Thyroid gland (tissue), 4 donors: Measurements from ENCODE around the gene ARMC9. TPM values are rescaled to one million over a fixed set of nuclear protein-coding genes. Genes with fewer than 3 reads are reported as not detected.

Experiments used
- DNase-seq, 2 donors: peaks; one replicate each; pipeline ENCODE4 v3.0.0-alpha.2; 2019
- H3K27ac ChIP-seq, 3 donors: fragments of 200-600 bp; sonication (generic); 1 replicate in 2 of 3; 2 replicates in 1 of 3; pipeline ENCODE4 v1.5.1; 2016 to 2019; ENCODE audit warnings: mild to moderate bottlenecking in 1 of 3, moderate library complexity in 1 of 3
- H3K27me3 ChIP-seq: fragments of 200-600 bp; sonication (generic); one replicate; pipeline ENCODE4 v1.5.1; 2019
- H3K36me3 ChIP-seq, 2 donors: fragments of 200-600 bp; sonication (generic); one replicate each; pipeline ENCODE4 v1.5.1; 2016 to 2019
- H3K4me1 ChIP-seq, 2 donors: fragments of 200-600 bp; sonication (generic); one replicate each; pipeline ENCODE4 v1.5.1; 2017 to 2019
- H3K4me3 ChIP-seq, 3 donors: fragments of 200-600 bp; sonication (generic); replicated peaks in 1 of 3; 1 replicate in 2 of 3; 2 replicates in 1 of 3; pipeline ENCODE4 v1.5.1; 2016; ENCODE audit warnings: mild to moderate bottlenecking in 1 of 3
- H3K9me3 ChIP-seq: fragments of 200-600 bp; sonication (generic); one replicate; pipeline ENCODE4 v1.5.1; 2017
- CTCF ChIP-seq, 6 experiments: fragments of 200-600 bp in 3 of 6; fragments of 450-650 bp in 3 of 6; sonication (generic) in 3 of 6; IDR thresholded peaks; one replicate each; pipeline ENCODE4 v1.5.1; 2016 to 2019; ENCODE audit warnings: antibody characterized with exemption in 6 of 6, mild to moderate bottlenecking in 2 of 6, inconsistent platforms in 1 of 6, moderate library complexity in 1 of 6
- POLR2A ChIP-seq, 2 donors: fragments of 450-650 bp; IDR thresholded peaks; one replicate each; pipeline ENCODE4 v1.6.1; 2017; ENCODE audit warnings: antibody characterized with exemption in 2 of 2, mild to moderate bottlenecking in 2 of 2, moderate library complexity in 1 of 2
- WGBS, 2 donors: methylation state at CpG; one replicate each; pipeline ENCODE4 v1.1.5; 2017; 5-methylcytosine and 5-hydroxymethylcytosine counted together
- intact Hi-C: fragments of 100-400 bp; cut with DNase I; formaldehyde crosslinking; loops from one replicate; pipeline ENCODE4 v1.15.1; 2023
- total RNA-seq, 4 donors: library from RNA; depleted of rRNA; stranded (reverse); fragments of >200 nt; gene quantifications; one replicate each; pipeline ENCODE4 v1.2.3, GENCODE V29; 2016

ARMC9 gene
- total RNA-seq, 4 donors from 2014 or later = 20.3 to 30.7 (median 28.0) TPM

DNA sequence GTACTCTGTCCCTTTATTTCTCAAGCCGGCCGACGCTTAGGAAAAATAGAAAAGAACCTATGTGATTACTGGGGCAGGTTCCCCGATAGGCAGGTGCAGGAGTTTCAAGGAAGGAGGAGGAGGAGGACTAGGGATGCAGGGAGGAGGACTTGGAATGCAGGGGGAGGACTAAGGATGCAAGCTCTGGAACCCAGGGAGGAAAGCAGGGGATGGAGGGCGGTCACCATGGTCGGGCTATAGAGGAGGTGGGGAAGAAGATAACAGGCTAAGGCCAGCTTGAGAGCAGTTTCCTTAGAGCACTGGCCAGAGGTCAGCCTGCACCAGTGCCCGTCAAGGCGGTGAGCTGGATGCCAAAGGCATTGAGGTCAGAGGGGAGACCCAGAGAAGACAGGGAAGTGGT is 178.4 kb downstream of the ARMC9 start:
- H3K4me1 ChIP-seq = no peaks in the 10 kb centered on the region
- H3K9me3 ChIP-seq = no peaks in the 10 kb centered on the region
- H3K27ac ChIP-seq = no peak overlapping the region
- intact Hi-C loops = no loop called here
- DNase-seq = no peak
- TF ChIP-seq POLR2A (IDR thresholded peaks at IDR 0.05) (no peak), CTCF (IDR thresholded peaks at IDR 0.05) (no peak)
- no peaks in the 10 kb centered on the region for H3K27me3 ChIP-seq
- 71 to 74% methylated on average over 8 of the region's 8 CpGs for WGBS, 2 donors
- H3K36me3 ChIP-seq = no peaks in the 10 kb centered on the region
- no peak overlapping the region for H3K4me3 ChIP-seq

- no peak overlapping the region for H3K27ac ChIP-seq
- H3K4me3 ChIP-seq = no peak overlapping the region
- DNase-seq = no peak
- no peaks in the 10 kb centered on the region for H3K4me1 ChIP-seq
- intact Hi-C loops = no loop called here
- H3K36me3 ChIP-seq = no peaks in the 10 kb centered on the region
- WGBS, 2 donors = 83 to 84% methylated on average over 13 of the region's 13 CpGs
- no peaks in the 10 kb centered on the region for H3K9me3 ChIP-seq
- TF ChIP-seq CTCF (IDR thresholded peaks at IDR 0.05) = no peak
- TF ChIP-seq POLR2A (IDR thresholded peaks at IDR 0.05) = no peak
- H3K27me3 ChIP-seq = no peaks in the 10 kb centered on the region
These were observed 179.7 kb downstream of the ARMC9 start for GRCh38 chr2:231378026-231378722.

GRCh38 chr2:231379266-231380215 is 181.1 kb downstream of the ARMC9 start:
- no peaks in the 10 kb centered on the region for H3K36me3 ChIP-seq
- WGBS, 2 donors = 85 to 86% methylated on average over 14 to 19 of the region's 21 CpGs
- no peak overlapping the region for H3K27ac ChIP-seq
- H3K4me3 ChIP-seq = no peak overlapping the region
- no peak for DNase-seq
- H3K4me1 ChIP-seq = no peaks in the 10 kb centered on the region
- TF ChIP-seq POLR2A (IDR thresholded peaks at IDR 0.05) = no peak
- no peak for TF ChIP-seq CTCF (IDR thresholded peaks at IDR 0.05)
- no peaks in the 10 kb centered on the region for H3K27me3 ChIP-seq
- no peaks in the 10 kb centered on the region for H3K9me3 ChIP-seq
- intact Hi-C loops = no loop called here

DNA sequence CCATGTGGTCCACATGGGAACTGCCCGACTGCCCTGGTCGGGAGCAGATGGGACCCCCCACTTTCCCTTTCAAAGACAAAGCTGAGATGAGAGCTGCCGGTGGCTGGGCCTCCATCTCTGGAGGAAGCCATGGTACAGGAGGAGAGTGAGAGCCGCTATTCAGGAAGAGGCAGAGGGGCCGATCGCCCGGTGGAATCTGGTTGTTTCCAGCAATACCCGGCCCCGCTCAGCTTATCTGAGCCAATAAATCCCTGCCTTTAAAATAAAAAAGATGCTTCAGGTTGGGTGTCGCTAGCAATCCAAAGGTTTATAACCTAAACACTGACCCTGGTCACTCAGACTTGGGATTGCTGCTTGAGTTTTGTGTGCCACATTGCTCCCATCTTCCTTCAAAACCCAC is 181.9 kb downstream of the ARMC9 start:
- WGBS, 2 donors = 90 to 96% methylated on average over 10 of the region's 10 CpGs
- DNase-seq = no peak
- no peaks in the 10 kb centered on the region for H3K27me3 ChIP-seq
- no peaks in the 10 kb centered on the region for H3K36me3 ChIP-seq
- no peaks in the 10 kb centered on the region for H3K4me1 ChIP-seq
- no peaks in the 10 kb centered on the region for H3K9me3 ChIP-seq
- no peak for TF ChIP-seq CTCF (IDR thresholded peaks at IDR 0.05)
- no peak overlapping the region for H3K27ac ChIP-seq
- intact Hi-C loops = no loop called here
- no peak overlapping the region for H3K4me3 ChIP-seq
